HEK293 (cell line): ENCODE results near the gene SLC26A1.

Experiments used
- CTCF ChIP-seq: fragments of 450-650 bp; formaldehyde crosslinking; IDR thresholded peaks from 2 replicates; pipeline ENCODE4 v1.5.1; 2016; ENCODE audit warnings: missing biosample characterization, missing genetic modification characterization
- KLF17 ChIP-seq: fragments of 450-650 bp; formaldehyde crosslinking; IDR thresholded peaks from 2 replicates; pipeline ENCODE4 v1.5.1; 2016; ENCODE audit warnings: missing biosample characterization, missing genetic modification characterization
- MEIS1 ChIP-seq: sonication (generic); formaldehyde crosslinking; IDR thresholded peaks from 2 replicates; pipeline ENCODE4 v1.8.1; 2022; ENCODE audit warnings: missing genetic modification reagents, mild to moderate bottlenecking, borderline replicate concordance
- ZNF302 ChIP-seq: fragments of 450-650 bp; formaldehyde crosslinking; IDR thresholded peaks from 2 replicates; pipeline ENCODE4 v1.5.1; 2016; ENCODE audit warnings: missing biosample characterization, missing genetic modification characterization, low read depth

- TF ChIP-seq KLF17 (tag by site-specific recombination) (no peak), CTCF (tag by site-specific recombination) (no peak), ZNF302 (no peak), MEIS1 (no peak)
Observed at GRCh38 chr4:1011666-1012033, 18.4 kb upstream of the SLC26A1 start.
